Breast epithelium (tissue), 4 donors: ENCODE results near the gene ZNF282. TPM values are rescaled to one million over a fixed set of nuclear protein-coding genes. Genes with fewer than 3 reads are reported as not detected.
"Not testable (repeated sequence)": the region's sequence is repeated elsewhere in the genome, so short reads cannot be mapped to it uniquely, and the experiment has no call there.

Experiments used
- DNase-seq, 2 donors: peaks; one replicate each; pipeline ENCODE4 v3.0.0-alpha.2; 2019; ENCODE audit warnings: low spot score in 2 of 2
- H3K27ac ChIP-seq, 2 donors: fragments of 200-600 bp; sonication (generic) in 1 of 2; one replicate each; pipeline ENCODE4 v1.5.1; 2016 to 2019; ENCODE audit warnings: mild to moderate bottlenecking in 1 of 2
- H3K27me3 ChIP-seq, 2 donors: fragments of 200-600 bp; sonication (generic) in 1 of 2; one replicate each; pipeline versions ENCODE4 v1.5.1 to v1.6.0; 2017 to 2019; ENCODE audit warnings: control low read depth in 1 of 2, mild to moderate bottlenecking in 1 of 2
- H3K36me3 ChIP-seq: fragments of 200-600 bp; one replicate; pipeline ENCODE4 v1.5.1; 2019
- H3K4me1 ChIP-seq, 2 donors: fragments of 200-600 bp; sonication (generic); one replicate each; pipeline ENCODE4 v1.5.1; 2016 to 2019; ENCODE audit warnings: control low read depth in 1 of 2
- H3K4me3 ChIP-seq, 3 donors: fragments of 200-600 bp; sonication (generic); 1 replicate in 2 of 3; 2 replicates in 1 of 3; pipeline ENCODE4 v1.5.1; 2016 to 2019; ENCODE audit warnings: mild to moderate bottlenecking in 3 of 3, moderate library complexity in 2 of 3
- H3K9me3 ChIP-seq, 2 donors: fragments of 200-600 bp; sonication (generic) in 1 of 2; one replicate each; pipeline ENCODE4 v1.5.1; 2016 to 2019; ENCODE audit warnings: control low read depth in 1 of 2
- POLR2A ChIP-seq: fragments of 450-650 bp; IDR thresholded peaks from one replicate; pipeline ENCODE4 v1.6.1; 2016; ENCODE audit warnings: antibody characterized with exemption, mild to moderate bottlenecking, moderate library complexity
- POLR2AphosphoS5 ChIP-seq, 3 donors: sonication (generic); formaldehyde crosslinking; IDR thresholded peaks; one replicate each; pipeline ENCODE4 v1.6.1; 2017; ENCODE audit warnings: antibody characterized with exemption in 3 of 3
- intact Hi-C: fragments of 100-400 bp; cut with DNase I; formaldehyde crosslinking; loops from one replicate; pipeline ENCODE4 v1.15.1; 2023; ENCODE audit warnings: low total_unique reads
- total RNA-seq, 3 donors: library from RNA; depleted of rRNA; stranded (reverse); fragments of >200 nt; gene quantifications; one replicate each; pipeline ENCODE4 v1.1.0, GENCODE V29; 2016
- TF ChIP-seq, protein P1 (sequence below), 3 donors: fragments of 450-650 bp; IDR thresholded peaks; one replicate each; pipeline ENCODE4 v1.5.1; 2016 to 2017; ENCODE audit warnings: antibody characterized with exemption in 3 of 3, mild to moderate bottlenecking in 3 of 3, moderate library complexity in 3 of 3

ZNF282 gene
- total RNA-seq, 3 donors from 2014 or later, result 13.0 to 19.2 (median 17.4) TPM

DNA sequence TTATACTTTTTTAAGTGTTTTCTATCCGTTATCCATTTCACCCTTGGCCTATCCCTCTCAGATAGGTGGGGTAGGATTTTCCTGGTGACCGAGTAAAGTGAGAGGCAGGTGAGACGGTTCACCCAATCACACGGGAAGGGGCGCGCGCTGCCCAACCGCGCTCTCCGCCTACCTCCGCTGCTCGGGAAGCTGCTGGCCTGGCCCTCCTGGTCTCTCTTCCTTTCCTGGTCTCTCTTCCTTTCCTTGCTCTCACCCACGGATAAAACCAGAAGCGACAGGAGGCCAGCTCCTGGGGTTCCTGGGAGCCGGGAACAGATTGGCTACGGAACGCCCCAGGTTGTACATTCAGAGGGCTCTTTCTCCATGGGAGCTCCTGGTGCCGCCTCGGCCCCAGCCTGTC, 29.8 kb downstream of the ZNF282 start:
- H3K36me3 ChIP-seq, result no peaks in the 10 kb centered on the region
- intact Hi-C loops, result no loop called here

DNA sequence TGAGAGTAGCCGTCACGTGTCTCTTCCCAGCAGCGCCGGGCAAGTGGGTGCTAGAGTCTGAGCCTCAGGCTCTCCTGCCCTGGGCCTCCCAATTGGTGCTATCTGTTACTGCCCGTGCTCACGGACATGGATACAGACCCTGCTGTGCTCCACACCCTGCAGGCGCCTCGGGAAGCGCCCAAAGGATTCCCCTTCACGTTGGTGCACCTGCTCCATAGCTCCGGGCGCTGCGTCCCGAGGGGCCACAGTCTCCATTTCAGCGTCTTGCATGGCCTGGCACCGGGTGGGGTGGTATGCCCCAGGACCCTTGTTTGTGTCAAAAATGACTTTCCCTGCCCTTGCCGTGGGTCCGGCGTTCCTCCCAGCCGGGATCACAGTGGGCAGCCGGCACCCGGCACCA, 30.3 kb downstream of the ZNF282 start:
- TF ChIP-seq, protein P1, sequence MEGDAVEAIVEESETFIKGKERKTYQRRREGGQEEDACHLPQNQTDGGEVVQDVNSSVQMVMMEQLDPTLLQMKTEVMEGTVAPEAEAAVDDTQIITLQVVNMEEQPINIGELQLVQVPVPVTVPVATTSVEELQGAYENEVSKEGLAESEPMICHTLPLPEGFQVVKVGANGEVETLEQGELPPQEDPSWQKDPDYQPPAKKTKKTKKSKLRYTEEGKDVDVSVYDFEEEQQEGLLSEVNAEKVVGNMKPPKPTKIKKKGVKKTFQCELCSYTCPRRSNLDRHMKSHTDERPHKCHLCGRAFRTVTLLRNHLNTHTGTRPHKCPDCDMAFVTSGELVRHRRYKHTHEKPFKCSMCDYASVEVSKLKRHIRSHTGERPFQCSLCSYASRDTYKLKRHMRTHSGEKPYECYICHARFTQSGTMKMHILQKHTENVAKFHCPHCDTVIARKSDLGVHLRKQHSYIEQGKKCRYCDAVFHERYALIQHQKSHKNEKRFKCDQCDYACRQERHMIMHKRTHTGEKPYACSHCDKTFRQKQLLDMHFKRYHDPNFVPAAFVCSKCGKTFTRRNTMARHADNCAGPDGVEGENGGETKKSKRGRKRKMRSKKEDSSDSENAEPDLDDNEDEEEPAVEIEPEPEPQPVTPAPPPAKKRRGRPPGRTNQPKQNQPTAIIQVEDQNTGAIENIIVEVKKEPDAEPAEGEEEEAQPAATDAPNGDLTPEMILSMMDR (IDR thresholded peaks at IDR 0.05), result no peak
- no peak for TF ChIP-seq POLR2AphosphoS5 (IDR thresholded peaks at IDR 0.05)
- no peaks in the 10 kb centered on the region for H3K36me3 ChIP-seq
- no peaks in the 10 kb centered on the region for H3K27me3 ChIP-seq
- H3K4me1 ChIP-seq, result no peaks in the 10 kb centered on the region
- no peaks in the 10 kb centered on the region for H3K9me3 ChIP-seq
- intact Hi-C loops, result no loop called here
- DNase-seq, result no peak
- H3K4me3 ChIP-seq, result no peak overlapping the region
- no peak overlapping the region for H3K27ac ChIP-seq

More for the DNA sequence above, 29.8 kb downstream of the ZNF282 start:
- no peaks in the 10 kb centered on the region for H3K9me3 ChIP-seq
- no peak overlapping the region for H3K27ac ChIP-seq
- H3K4me1 ChIP-seq, result no peaks in the 10 kb centered on the region
- TF ChIP-seq POLR2A (no peak), POLR2AphosphoS5 (IDR thresholded peaks at IDR 0.05) (no peak)
- TF ChIP-seq, protein P1 (IDR thresholded peaks at IDR 0.05), result no peak
- no peak overlapping the region for H3K4me3 ChIP-seq
- DNase-seq, result no peak
- H3K27me3 ChIP-seq, result no peaks in the 10 kb centered on the region

DNA sequence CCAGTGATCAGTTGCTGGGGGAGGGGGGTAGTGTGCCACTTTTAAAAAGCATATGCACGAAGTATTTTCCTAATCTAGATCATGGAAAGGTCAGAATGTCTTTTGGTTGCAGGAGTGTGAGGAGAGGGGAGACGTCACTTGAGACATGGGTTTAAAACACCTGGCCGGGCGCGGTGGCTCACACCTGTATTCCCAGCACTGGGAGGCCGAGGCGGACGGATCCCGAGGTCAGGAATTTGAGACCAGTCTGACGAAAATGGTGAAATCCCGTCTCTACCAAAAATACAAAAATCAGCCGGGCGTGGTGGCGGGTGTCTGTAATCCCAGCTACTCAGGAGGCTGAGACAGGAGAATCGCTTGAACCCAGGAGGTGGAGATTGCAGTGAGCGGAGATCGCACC, 31.0 kb downstream of the ZNF282 start:
- H3K4me1 ChIP-seq, H3K27ac ChIP-seq, H3K36me3 ChIP-seq, H3K27me3 ChIP-seq, intact Hi-C loops, DNase-seq, H3K9me3 ChIP-seq, H3K4me3 ChIP-seq: not testable (repeated sequence)

DNA sequence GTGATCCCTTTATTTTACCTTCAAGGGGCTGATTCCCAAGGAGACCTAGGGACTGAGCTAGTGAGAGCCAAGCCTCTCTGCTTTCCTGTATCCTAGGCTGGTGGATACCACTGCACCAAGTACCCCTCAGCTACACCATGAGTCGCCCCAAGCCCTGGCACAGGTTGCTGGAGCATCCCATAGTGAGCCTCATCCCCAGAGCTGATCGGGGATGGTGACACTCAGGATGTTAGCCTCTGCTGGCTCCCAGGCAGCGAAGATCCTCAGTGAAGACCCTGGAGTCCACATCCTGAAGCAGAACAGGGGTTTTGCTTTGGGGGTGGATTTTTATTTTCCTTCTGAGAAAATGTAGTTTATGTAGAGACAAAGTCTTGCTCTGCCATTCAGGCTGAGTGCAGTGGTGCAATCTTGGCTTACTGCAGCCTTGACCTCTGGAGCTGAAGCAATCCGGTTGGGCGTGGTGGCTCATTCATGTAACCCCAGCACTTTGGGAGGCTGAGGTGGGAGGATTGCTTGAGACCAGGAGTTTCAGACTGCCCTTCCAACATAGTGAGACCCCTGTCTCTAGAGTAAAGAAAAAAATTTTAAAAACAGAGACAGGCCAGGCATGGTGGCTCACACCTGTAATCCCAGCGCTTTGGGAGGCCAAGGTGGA, 31.6 kb downstream of the ZNF282 start:
- Histone ChIP-seq H3K36me3 (no peaks in the 10 kb centered on the region), H3K27ac (no peak overlapping the region), H3K9me3 (no peaks in the 10 kb centered on the region), H3K4me1 (no peaks in the 10 kb centered on the region), H3K27me3 (no peaks in the 10 kb centered on the region), H3K4me3 (no peak overlapping the region)
- TF ChIP-seq, protein P1 (IDR thresholded peaks at IDR 0.05), result no peak
- TF ChIP-seq POLR2A (no peak), POLR2AphosphoS5 (IDR thresholded peaks at IDR 0.05) (no peak)
- intact Hi-C loops, result no loop called here
- DNase-seq, result no peak

DNA sequence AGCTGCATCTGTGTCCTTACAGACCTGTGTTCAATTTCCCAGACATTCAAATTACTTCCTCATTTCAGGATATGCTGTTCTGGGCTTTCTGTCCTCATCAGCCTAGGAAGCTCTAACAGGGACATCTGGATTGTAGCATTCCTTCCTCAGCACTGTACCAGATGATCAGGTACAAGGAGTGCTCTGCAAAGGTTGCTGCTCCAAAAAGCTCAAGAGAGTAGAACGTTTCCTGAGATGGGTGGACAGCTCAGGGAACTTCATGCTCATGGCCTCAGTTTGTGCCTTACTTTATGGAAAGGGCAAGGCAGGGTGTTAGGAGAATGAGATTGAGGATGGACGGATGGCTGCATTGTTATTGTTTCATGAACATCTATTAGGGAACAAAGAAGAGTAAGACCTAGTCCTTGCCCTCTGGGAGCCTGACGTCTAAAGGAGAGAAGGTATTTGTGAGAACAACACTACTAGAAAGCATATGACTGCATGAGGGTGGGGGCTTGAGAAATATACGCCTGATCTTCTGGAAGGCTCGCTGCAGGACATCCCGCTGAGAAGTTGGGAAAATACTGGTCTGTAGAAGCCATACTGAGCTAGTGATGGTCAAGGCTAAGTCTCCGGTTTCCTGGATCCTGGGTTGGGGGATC, 33.6 kb downstream of the ZNF282 start:
- H3K9me3 ChIP-seq, result no peaks in the 10 kb centered on the region
- no peaks in the 10 kb centered on the region for H3K4me1 ChIP-seq
- no peak overlapping the region for H3K27ac ChIP-seq
- TF ChIP-seq, protein P1 (IDR thresholded peaks at IDR 0.05), result no peak
- no peak for TF ChIP-seq POLR2A
- no peak for TF ChIP-seq POLR2AphosphoS5 (IDR thresholded peaks at IDR 0.05)
- no peak for DNase-seq
- intact Hi-C loops, result no loop called here
- no peak overlapping the region for H3K4me3 ChIP-seq
- H3K27me3 ChIP-seq, result no peaks in the 10 kb centered on the region
- H3K36me3 ChIP-seq, result no peaks in the 10 kb centered on the region
